ENCODE results near the gene GTF3A. TPM values are rescaled to one million over a fixed set of nuclear protein-coding genes. Genes with fewer than 3 reads are reported as not detected.

GTF3A gene
- total and polyA plus RNA-seq, 9 of the 15 experiments (the other 6 are each of a cell fraction or from before 2014, with no cell fraction given), result 47.5 to 303 (median 174) TPM

DNA sequence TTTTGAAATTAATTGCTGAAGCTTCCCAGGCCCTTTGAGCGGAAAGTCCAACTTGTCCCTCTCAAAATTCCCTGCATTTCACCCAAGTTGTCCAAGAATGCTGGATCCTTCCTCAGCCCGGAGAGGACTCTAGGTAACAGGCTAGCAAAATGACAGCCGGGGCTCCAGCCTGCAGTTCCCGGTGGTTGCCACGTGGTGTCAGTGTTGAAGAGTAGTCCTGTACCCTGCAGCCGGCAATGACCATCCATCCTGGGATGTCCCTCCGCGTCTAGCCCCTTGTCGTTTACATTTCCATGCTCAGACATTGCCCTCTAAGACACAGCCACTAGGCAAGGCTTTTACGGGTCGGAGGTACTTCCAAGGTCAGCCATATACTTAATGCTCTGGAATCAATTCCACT, 57.3 kb downstream of the GTF3A start:
- POLR2A ChIA-PET, result interaction anchor here (0.6 kb wide), 1 partner anchor 75 kb away, joined by 3 read pairs; no protein-coding TSS in a partner anchor
- in situ Hi-C loops (cut with MboI) (loop anchor here (10.0 kb wide), 1 partner anchor 343 kb away; no protein-coding TSS in a partner anchor), intact Hi-C loops (cut with micrococcal nuclease) (loop anchor here (2.0 kb wide), 1 partner anchor 345 kb away; no protein-coding TSS in a partner anchor)
- FAIRE-seq, result peak; percentile 84
- peak; percentile 88 for ATAC-seq
- DNase-seq (ENCODE audit: extremely low read depth in 1 of 4, low spot score in 3 of 4), result peak; percentile 57 to 69 (median 64)
- no peaks in the 10 kb centered on the region for H3K36me3 ChIP-seq (ENCODE audit: control insufficient read depth, insufficient read depth, low read length)
- WGBS (ENCODE audit: insufficient coverage, low coverage, missing lambda C conversion rate), result 2% methylated on average over 9 of the region's 11 CpGs
- no peaks in the 10 kb centered on the region for H3K79me2 ChIP-seq (ENCODE audit: control insufficient read depth, insufficient read depth, low read length)
- H3K27me3 ChIP-seq (ENCODE audit: control insufficient read depth in 2 of 2, insufficient read depth in 2 of 2, low read length in 2 of 2), result peaks cover 4 to 5% of the 10 kb centered on the region in 2 experiments; a peak in 3 of 5 replicates
- CTCF ChIA-PET (ENCODE audit: low intra/inter-chr PET ratio), result no interaction called here
- no peaks in the 10 kb centered on the region for H4K20me1 ChIP-seq (replicated peaks; ENCODE audit: control insufficient read depth, insufficient read depth, low read length)
- no peaks in the 10 kb centered on the region; a peak in 3 of 5 replicates for H3K4me1 ChIP-seq (replicated peaks in 1 of 2; ENCODE audit: control insufficient read depth in 2 of 2, insufficient read depth in 2 of 2, low read length in 2 of 2)
- H3K9me1 ChIP-seq (ENCODE audit: control insufficient read depth, insufficient read depth, low read length), result no peaks in the 10 kb centered on the region
- no peak overlapping the region for H3K4me3 ChIP-seq
- peaks cover 3% of the 10 kb centered on the region; the same call in 1 of the 2 replicates for H3K9me3 ChIP-seq (replicated peaks; ENCODE audit: control insufficient read depth, insufficient read depth, low read depth, low read length)
- no TSS peak for BruUV-seq (replicated peaks)
- no peak overlapping the region for H2AFZ ChIP-seq (ENCODE audit: low read depth, low read length)
- H3K27ac ChIP-seq (ENCODE audit: extremely low read depth, low read depth, low read length), result no peak overlapping the region
- H3K9ac ChIP-seq (ENCODE audit: insufficient read depth in 1 of 2, low read depth in 2 of 2, low read length in 2 of 2), result no peak overlapping the region
- no peak overlapping the region for H3K4me2 ChIP-seq (ENCODE audit: insufficient read depth, low read length)
- peak in 1 of 2 experiments; percentile 66; a peak in 3 of 4 replicates for TF ChIP-seq RAD21 (CRISPR knock-in tag; conservative IDR thresholded peaks at IDR 0.05 in 1 of 2, IDR thresholded peaks at IDR 0.05 in 1 of 2)
- TF ChIP-seq EZH2 (IDR thresholded peaks at IDR 0.05; ENCODE audit: borderline replicate concordance, low read depth, low read length), result no peak
- TF ChIP-seq RCOR1 (IDR thresholded peaks at IDR 0.05; ENCODE audit: borderline replicate concordance in 1 of 2, low read depth in 2 of 2, low read length in 2 of 2), result 0 out of 4 replicates have a peak, but pooled peaks of 1 of the 2 experiments have one; percentile 25
- TF ChIP-seq RB1 (IDR thresholded peaks at IDR 0.05; ENCODE audit: low read depth), result 0 out of 2 replicates have a peak, but pooled peaks have one; percentile 25
- TF ChIP-seq ZNF408 (CRISPR knock-in tag; IDR thresholded peaks at IDR 0.05; ENCODE audit: low read depth), result no peak
- no peak for TF ChIP-seq SIN3B (IDR thresholded peaks at IDR 0.05; ENCODE audit: low read depth)
- TF ChIP-seq BCOR (IDR thresholded peaks at IDR 0.05), result no peak
- TF ChIP-seq, protein P1, sequence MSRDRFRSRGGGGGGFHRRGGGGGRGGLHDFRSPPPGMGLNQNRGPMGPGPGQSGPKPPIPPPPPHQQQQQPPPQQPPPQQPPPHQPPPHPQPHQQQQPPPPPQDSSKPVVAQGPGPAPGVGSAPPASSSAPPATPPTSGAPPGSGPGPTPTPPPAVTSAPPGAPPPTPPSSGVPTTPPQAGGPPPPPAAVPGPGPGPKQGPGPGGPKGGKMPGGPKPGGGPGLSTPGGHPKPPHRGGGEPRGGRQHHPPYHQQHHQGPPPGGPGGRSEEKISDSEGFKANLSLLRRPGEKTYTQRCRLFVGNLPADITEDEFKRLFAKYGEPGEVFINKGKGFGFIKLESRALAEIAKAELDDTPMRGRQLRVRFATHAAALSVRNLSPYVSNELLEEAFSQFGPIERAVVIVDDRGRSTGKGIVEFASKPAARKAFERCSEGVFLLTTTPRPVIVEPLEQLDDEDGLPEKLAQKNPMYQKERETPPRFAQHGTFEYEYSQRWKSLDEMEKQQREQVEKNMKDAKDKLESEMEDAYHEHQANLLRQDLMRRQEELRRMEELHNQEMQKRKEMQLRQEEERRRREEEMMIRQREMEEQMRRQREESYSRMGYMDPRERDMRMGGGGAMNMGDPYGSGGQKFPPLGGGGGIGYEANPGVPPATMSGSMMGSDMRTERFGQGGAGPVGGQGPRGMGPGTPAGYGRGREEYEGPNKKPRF (IDR thresholded peaks at IDR 0.05; ENCODE audit: low read depth, low read length), result no peak
- no peak for TF ChIP-seq ZNF217 (CRISPR knock-in tag; IDR thresholded peaks at IDR 0.05)
- TF ChIP-seq RHOXF2B (CRISPR knock-in tag; conservative IDR thresholded peaks at IDR 0.05), result no peak
- peak; percentile 36 for TF ChIP-seq SMC3 (conservative IDR thresholded peaks at IDR 0.05; ENCODE audit: insufficient read depth, low read depth, low read length)
- TF ChIP-seq SRF (CRISPR knock-in tag; IDR thresholded peaks at IDR 0.05), result no peak
- no peak for TF ChIP-seq ILK (tag; IDR thresholded peaks at IDR 0.05; ENCODE audit: borderline replicate concordance, low read depth)
- TF ChIP-seq, protein P2, sequence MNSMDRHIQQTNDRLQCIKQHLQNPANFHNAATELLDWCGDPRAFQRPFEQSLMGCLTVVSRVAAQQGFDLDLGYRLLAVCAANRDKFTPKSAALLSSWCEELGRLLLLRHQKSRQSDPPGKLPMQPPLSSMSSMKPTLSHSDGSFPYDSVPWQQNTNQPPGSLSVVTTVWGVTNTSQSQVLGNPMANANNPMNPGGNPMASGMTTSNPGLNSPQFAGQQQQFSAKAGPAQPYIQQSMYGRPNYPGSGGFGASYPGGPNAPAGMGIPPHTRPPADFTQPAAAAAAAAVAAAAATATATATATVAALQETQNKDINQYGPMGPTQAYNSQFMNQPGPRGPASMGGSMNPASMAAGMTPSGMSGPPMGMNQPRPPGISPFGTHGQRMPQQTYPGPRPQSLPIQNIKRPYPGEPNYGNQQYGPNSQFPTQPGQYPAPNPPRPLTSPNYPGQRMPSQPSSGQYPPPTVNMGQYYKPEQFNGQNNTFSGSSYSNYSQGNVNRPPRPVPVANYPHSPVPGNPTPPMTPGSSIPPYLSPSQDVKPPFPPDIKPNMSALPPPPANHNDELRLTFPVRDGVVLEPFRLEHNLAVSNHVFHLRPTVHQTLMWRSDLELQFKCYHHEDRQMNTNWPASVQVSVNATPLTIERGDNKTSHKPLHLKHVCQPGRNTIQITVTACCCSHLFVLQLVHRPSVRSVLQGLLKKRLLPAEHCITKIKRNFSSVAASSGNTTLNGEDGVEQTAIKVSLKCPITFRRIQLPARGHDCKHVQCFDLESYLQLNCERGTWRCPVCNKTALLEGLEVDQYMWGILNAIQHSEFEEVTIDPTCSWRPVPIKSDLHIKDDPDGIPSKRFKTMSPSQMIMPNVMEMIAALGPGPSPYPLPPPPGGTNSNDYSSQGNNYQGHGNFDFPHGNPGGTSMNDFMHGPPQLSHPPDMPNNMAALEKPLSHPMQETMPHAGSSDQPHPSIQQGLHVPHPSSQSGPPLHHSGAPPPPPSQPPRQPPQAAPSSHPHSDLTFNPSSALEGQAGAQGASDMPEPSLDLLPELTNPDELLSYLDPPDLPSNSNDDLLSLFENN (IDR thresholded peaks at IDR 0.05; ENCODE audit: low read depth in 2 of 2, low read length in 2 of 2), result no peak

Measured in K562 (cell line).